ENCODE data around the gene BMAL2. TPM values are rescaled to one million over a fixed set of nuclear protein-coding genes. Genes with fewer than 3 reads are reported as not detected.

The BMAL2 gene
- total RNA-seq, 1 donor from 2014 or later: 9.8 TPM

- H3K9me3 ChIP-seq: no peaks in the 10 kb centered on the region
- peaks cover 0 to 21% of the 10 kb centered on the region in 2 donors for H3K36me3 ChIP-seq
- H3K4me1 ChIP-seq: peaks cover 7% of the 10 kb centered on the region
- TF ChIP-seq POLR2AphosphoS5 (IDR thresholded peaks at IDR 0.05; ENCODE audit: insufficient read depth in 1 of 2, low read depth in 1 of 2) (no peak), POLR2A (IDR thresholded peaks at IDR 0.05) (no peak), CTCF (IDR thresholded peaks at IDR 0.05) (no peak)
- DNase-seq (ENCODE audit: extremely low spot score in 2 of 2): no peak
- H3K4me3 ChIP-seq: no peak overlapping the region
- intact Hi-C loops (cut with DNase I): loop anchor here (10.0 kb wide), 1 partner anchor 279 kb away; the partner anchor contains the start of gene MED21
- no peak overlapping the region for H3K27ac ChIP-seq
- no peaks in the 10 kb centered on the region for H3K27me3 ChIP-seq
Measured at GRCh38 chr12:27303139-27304111, 29.2 kb upstream of the BMAL2 start.

GRCh38 chr12:27304856-27305255 is 27.8 kb upstream of the BMAL2 start:
- TF ChIP-seq CTCF (IDR thresholded peaks at IDR 0.05) (no peak), POLR2A (IDR thresholded peaks at IDR 0.05) (no peak), POLR2AphosphoS5 (IDR thresholded peaks at IDR 0.05; ENCODE audit: insufficient read depth in 1 of 2, low read depth in 1 of 2) (no peak)
- H3K27me3 ChIP-seq: no peaks in the 10 kb centered on the region
- intact Hi-C loops (cut with DNase I): loop anchor here (10.0 kb wide), 1 partner anchor 280 kb away; the partner anchor contains the start of gene MED21
- DNase-seq (ENCODE audit: extremely low spot score in 2 of 2): no peak
- no peaks in the 10 kb centered on the region for H3K9me3 ChIP-seq
- H3K27ac ChIP-seq: no peak overlapping the region
- peaks cover 7% of the 10 kb centered on the region for H3K4me1 ChIP-seq
- H3K4me3 ChIP-seq: no peak overlapping the region
- H3K36me3 ChIP-seq: peaks cover 0 to 20% of the 10 kb centered on the region in 2 donors

GRCh38 chr12:27305673-27306456 is 26.8 kb upstream of the BMAL2 start:
- H3K9me3 ChIP-seq: no peaks in the 10 kb centered on the region
- no peaks in the 10 kb centered on the region for H3K27me3 ChIP-seq
- no peak overlapping the region for H3K4me3 ChIP-seq
- DNase-seq (ENCODE audit: extremely low spot score in 2 of 2): no peak
- H3K4me1 ChIP-seq: peaks cover 7% of the 10 kb centered on the region
- H3K27ac ChIP-seq: peak overlapping the region; percentile 62
- peak; percentile 3 to 57 (median 41) for TF ChIP-seq CTCF (IDR thresholded peaks at IDR 0.05)
- no peak for TF ChIP-seq POLR2AphosphoS5 (IDR thresholded peaks at IDR 0.05; ENCODE audit: insufficient read depth in 1 of 2, low read depth in 1 of 2)
- TF ChIP-seq POLR2A (IDR thresholded peaks at IDR 0.05): no peak
- intact Hi-C loops (cut with DNase I): loop anchor here (10.0 kb wide), 1 partner anchor 281 kb away; the partner anchor contains the start of gene MED21
- H3K36me3 ChIP-seq: peaks cover 0 to 23% of the 10 kb centered on the region in 2 donors

GRCh38 chr12:27309293-27309994 is 23.2 kb upstream of the BMAL2 start:
- no peak overlapping the region for H3K4me3 ChIP-seq
- TF ChIP-seq POLR2A (IDR thresholded peaks at IDR 0.05): no peak
- TF ChIP-seq CTCF (IDR thresholded peaks at IDR 0.05): no peak
- TF ChIP-seq POLR2AphosphoS5 (IDR thresholded peaks at IDR 0.05; ENCODE audit: insufficient read depth in 1 of 2, low read depth in 1 of 2): no peak
- H3K4me1 ChIP-seq: peaks cover 7% of the 10 kb centered on the region
- intact Hi-C loops (cut with DNase I): loop anchor here (10.0 kb wide), 1 partner anchor 285 kb away; the partner anchor contains the start of gene MED21
- DNase-seq (ENCODE audit: extremely low spot score in 2 of 2): no peak
- no peaks in the 10 kb centered on the region for H3K9me3 ChIP-seq
- no peak overlapping the region for H3K27ac ChIP-seq
- H3K27me3 ChIP-seq: no peaks in the 10 kb centered on the region
- H3K36me3 ChIP-seq: peaks cover 0 to 32% of the 10 kb centered on the region in 2 donors

All from vagina (tissue), 2 donors.